ENCODE results near the gene CDKAL1.

- TF ChIP-seq CTCF (conservative IDR thresholded peaks at IDR 0.05; ENCODE audit: low read depth, low read length) (no peak), EZH2 (IDR thresholded peaks at IDR 0.05; ENCODE audit: low read length, unreplicated experiment) (no peak)
Observed at GRCh38 chr6:20911712-20912111, 377.5 kb downstream of the CDKAL1 start.
